ENCODE results near the gene SCNN1A.
A peak's percentile ranks its signal among the peaks of the same experiment; 100 is the strongest.

The SCNN1A gene

GRCh38 chr12:6363330-6364043 is 11.9 kb downstream of the SCNN1A start:
- CTCF ChIA-PET = no interaction called here
- TF ChIP-seq, protein P1, sequence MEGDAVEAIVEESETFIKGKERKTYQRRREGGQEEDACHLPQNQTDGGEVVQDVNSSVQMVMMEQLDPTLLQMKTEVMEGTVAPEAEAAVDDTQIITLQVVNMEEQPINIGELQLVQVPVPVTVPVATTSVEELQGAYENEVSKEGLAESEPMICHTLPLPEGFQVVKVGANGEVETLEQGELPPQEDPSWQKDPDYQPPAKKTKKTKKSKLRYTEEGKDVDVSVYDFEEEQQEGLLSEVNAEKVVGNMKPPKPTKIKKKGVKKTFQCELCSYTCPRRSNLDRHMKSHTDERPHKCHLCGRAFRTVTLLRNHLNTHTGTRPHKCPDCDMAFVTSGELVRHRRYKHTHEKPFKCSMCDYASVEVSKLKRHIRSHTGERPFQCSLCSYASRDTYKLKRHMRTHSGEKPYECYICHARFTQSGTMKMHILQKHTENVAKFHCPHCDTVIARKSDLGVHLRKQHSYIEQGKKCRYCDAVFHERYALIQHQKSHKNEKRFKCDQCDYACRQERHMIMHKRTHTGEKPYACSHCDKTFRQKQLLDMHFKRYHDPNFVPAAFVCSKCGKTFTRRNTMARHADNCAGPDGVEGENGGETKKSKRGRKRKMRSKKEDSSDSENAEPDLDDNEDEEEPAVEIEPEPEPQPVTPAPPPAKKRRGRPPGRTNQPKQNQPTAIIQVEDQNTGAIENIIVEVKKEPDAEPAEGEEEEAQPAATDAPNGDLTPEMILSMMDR (IDR thresholded peaks at IDR 0.05; ENCODE audit: control extremely low read depth, extremely low read depth, low read depth, missing control alignments) = no peak
- DNase-seq (ENCODE audit: extremely low spot score) = peak; percentile 80
- POLR2A ChIA-PET = interaction anchor here (0.6 to 1.2 kb wide), 2 partner anchors 107 to 301 kb away, joined by 5 to 6 read pairs; partner anchors contain the start of gene VAMP1

DNA sequence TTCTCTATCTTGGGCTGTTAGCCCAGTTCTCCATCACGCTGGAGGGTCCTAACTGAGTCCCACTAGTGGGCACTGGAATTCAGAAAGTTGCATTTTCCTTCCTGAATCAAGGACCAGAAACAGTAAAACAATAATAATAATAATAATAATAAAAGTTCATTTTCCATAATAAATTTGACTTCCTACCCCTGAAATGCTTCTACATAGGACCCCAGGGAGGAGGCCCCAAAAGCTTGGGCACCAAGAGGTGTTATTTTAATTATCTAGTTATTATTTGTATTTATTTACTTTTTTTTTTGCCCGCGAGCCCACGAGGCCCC is 12.4 kb downstream of the SCNN1A start:
- TF ChIP-seq, protein P1 (IDR thresholded peaks at IDR 0.05; ENCODE audit: control extremely low read depth, extremely low read depth, low read depth, missing control alignments) = no peak
- no peak for DNase-seq (ENCODE audit: extremely low spot score)
- ChIA-PET POLR2A (interaction anchor here (1.2 kb wide), 1 partner anchor 107 kb away, joined by 6 read pairs; the partner anchor contains the start of gene VAMP1), CTCF (no interaction called here)

DNA sequence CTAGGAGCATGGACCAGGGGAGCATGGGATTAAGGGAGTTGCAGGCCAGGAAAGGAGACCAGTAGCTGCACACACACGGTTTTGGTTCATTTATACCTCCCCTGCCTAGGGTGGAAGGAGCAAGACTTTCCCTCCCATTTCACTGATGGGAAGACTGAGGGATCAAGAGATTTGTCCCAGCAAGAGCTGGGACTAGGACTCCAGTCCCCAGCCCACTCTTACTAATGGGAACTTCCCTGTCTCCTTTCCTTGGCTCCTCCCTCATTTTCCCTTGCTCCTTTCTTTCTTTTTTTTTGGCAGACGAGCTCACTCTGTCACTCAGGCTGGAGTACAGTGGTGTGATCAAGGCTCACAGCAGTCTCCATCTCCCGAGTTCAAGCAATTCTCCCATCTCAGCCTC is 13.0 kb downstream of the SCNN1A start:
- TF ChIP-seq, protein P1 (IDR thresholded peaks at IDR 0.05; ENCODE audit: control extremely low read depth, extremely low read depth, low read depth, missing control alignments) = no peak
- DNase-seq (ENCODE audit: extremely low spot score) = no peak
- ChIA-PET POLR2A (interaction anchor here (1.2 kb wide), 1 partner anchor 108 kb away, joined by 6 read pairs; the partner anchor contains the start of gene VAMP1), CTCF (interaction anchor here (0.9 kb wide), 1 partner anchor 36 kb away, joined by 3 read pairs; no protein-coding TSS in a partner anchor)

- ChIA-PET POLR2A (interaction anchor here (0.7 kb wide), 1 partner anchor 109 kb away, joined by 3 read pairs; no protein-coding TSS in a partner anchor), CTCF (interaction anchor here (0.9 kb wide), 1 partner anchor 36 kb away, joined by 3 read pairs; no protein-coding TSS in a partner anchor)
- no peak for DNase-seq (ENCODE audit: extremely low spot score)
- TF ChIP-seq, protein P1 (IDR thresholded peaks at IDR 0.05; ENCODE audit: control extremely low read depth, extremely low read depth, low read depth, missing control alignments) = no peak
These were observed 13.5 kb downstream of the SCNN1A start for GRCh38 chr12:6361834-6362233.

DNA sequence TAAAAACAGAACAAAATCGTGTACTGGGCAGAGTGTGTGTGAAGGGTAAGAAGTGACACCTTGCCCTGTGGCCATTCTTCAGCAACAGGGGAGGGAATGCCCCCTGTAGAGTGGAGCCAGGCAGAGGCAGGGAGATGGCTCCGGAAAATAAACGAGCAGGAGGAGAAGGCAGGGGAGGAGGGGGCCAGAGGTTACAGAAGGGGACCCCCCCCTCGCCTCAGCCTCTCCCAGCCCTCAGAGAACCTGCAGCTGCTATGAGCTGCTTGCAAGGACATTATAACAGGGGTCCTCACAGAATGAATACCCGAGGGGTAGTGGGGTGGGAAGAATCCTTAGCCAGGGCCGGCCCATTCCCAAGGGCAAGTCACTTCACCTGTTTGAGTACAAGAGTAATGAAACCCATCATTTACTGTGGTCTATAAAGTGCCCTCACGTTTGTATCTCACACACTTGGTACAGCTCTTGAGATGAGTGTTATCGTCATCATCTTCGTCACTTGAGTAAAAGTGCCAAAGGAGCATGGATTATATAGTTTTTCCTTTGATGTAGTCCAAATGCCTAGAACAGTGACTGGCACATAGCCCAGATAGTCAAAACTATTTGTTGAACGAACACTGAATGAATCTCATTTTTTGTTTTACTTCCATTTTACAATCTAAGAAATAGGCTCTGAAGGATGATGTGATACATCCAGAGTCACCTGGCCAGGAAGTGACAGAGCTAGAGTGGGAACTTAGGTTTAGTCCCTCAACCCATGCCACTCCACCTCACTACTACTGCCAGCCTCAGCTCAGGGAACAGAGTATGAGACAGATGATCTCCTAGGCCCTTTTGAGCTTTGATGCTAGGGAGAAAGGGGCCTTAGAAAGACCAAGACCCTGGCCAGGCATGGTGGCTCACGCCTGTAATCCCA is 14.5 kb downstream of the SCNN1A start:
- ChIA-PET POLR2A (interaction anchor here (0.7 kb wide), 1 partner anchor 110 kb away, joined by 3 read pairs; no protein-coding TSS in a partner anchor), CTCF (no interaction called here)
- TF ChIP-seq, protein P1 (IDR thresholded peaks at IDR 0.05; ENCODE audit: control extremely low read depth, extremely low read depth, low read depth, missing control alignments) = no peak
- DNase-seq (ENCODE audit: extremely low spot score) = no peak

- TF ChIP-seq, protein P1 (IDR thresholded peaks at IDR 0.05; ENCODE audit: control extremely low read depth, extremely low read depth, low read depth, missing control alignments) = no peak
- POLR2A ChIA-PET = no interaction called here
- DNase-seq (ENCODE audit: extremely low spot score) = no peak
- CTCF ChIA-PET = no interaction called here
These were observed 15.2 kb downstream of the SCNN1A start for GRCh38 chr12:6360080-6360571.

Measured in GM10248 (cell line).